PC-3 (cell line): ENCODE measurements around the gene ATOH8.
A peak's percentile ranks its signal among the peaks of the same experiment; 100 is the strongest.

Source experiments
- CTCF ChIP-seq: fragments of 300-600 bp; sonication (generic); conservative IDR thresholded peaks from 2 replicates; pipeline ENCODE4 v1.5.1; 2017; ENCODE audit warnings: antibody characterized with exemption, low read depth, mild to moderate bottlenecking, low read length
- EZH2 ChIP-seq: fragments of 300-600 bp; sonication (generic); IDR thresholded peaks from one replicate; pipeline ENCODE4 v1.6.1; 2017; ENCODE audit warnings: antibody characterized with exemption, mild to moderate bottlenecking, low read length; ENCODE audit not compliant: unreplicated experiment
- EZH2phosphoT487 ChIP-seq: fragments of 300-600 bp; sonication (generic); IDR thresholded peaks from 2 replicates; pipeline ENCODE4 v1.6.1; 2018; ENCODE audit warnings: mild to moderate bottlenecking, antibody characterized with exemption, low read length, borderline replicate concordance

GRCh38 chr2:85769236-85769982, 15.6 kb downstream of the ATOH8 start:
- TF ChIP-seq CTCF (peak; percentile 42; the same call in 1 of the 2 replicates), EZH2 (no peak), EZH2phosphoT487 (no peak)
